GM13977 (cell line): ENCODE data around the gene CST8.

ENCODE experiments used
- DNase-seq: peaks from one replicate; pipeline ENCODE4 v3.0.0; 2012; ENCODE audit warnings: low spot score
- in situ Hi-C: fragments of 300-500 bp; cut with MboI; formaldehyde crosslinking; loops from one replicate; pipeline ENCODE4 v1.12.0; 2022; ENCODE audit warnings: low sequenced_read_pairs, low pct_unique_long_range_greater_than_20kb, mixed read lengths, inconsistent platforms; ENCODE audit not compliant: unreplicated experiment
- TF ChIP-seq, protein P1 (sequence below): IDR thresholded peaks from 2 replicates; pipeline ENCODE4 v1.5.1; 2012; ENCODE audit warnings: mild to moderate bottlenecking, control low read depth; ENCODE audit not compliant: insufficient read depth; ENCODE audit errors: extremely low read depth, missing control alignments

The CST8 gene

GRCh38 chr20:23448167-23448566 is 42.8 kb upstream of the CST8 start:
- in situ Hi-C loops, result loop anchor here (10.0 kb wide), 1 partner anchor 157 kb away; the partner anchor contains the start of gene CST9
- DNase-seq, result no peak
- TF ChIP-seq, protein P1, sequence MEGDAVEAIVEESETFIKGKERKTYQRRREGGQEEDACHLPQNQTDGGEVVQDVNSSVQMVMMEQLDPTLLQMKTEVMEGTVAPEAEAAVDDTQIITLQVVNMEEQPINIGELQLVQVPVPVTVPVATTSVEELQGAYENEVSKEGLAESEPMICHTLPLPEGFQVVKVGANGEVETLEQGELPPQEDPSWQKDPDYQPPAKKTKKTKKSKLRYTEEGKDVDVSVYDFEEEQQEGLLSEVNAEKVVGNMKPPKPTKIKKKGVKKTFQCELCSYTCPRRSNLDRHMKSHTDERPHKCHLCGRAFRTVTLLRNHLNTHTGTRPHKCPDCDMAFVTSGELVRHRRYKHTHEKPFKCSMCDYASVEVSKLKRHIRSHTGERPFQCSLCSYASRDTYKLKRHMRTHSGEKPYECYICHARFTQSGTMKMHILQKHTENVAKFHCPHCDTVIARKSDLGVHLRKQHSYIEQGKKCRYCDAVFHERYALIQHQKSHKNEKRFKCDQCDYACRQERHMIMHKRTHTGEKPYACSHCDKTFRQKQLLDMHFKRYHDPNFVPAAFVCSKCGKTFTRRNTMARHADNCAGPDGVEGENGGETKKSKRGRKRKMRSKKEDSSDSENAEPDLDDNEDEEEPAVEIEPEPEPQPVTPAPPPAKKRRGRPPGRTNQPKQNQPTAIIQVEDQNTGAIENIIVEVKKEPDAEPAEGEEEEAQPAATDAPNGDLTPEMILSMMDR, result no peak

GRCh38 chr20:23449421-23449820 is 41.5 kb upstream of the CST8 start:
- DNase-seq, result no peak
- TF ChIP-seq, protein P1, result no peak
- in situ Hi-C loops, result loop anchor here (10.0 kb wide), 1 partner anchor 155 kb away; the partner anchor contains the start of gene CST9

GRCh38 chr20:23450877-23451276 is 40.0 kb upstream of the CST8 start:
- in situ Hi-C loops, result no loop called here
- TF ChIP-seq, protein P1, result no peak
- DNase-seq, result no peak

DNA sequence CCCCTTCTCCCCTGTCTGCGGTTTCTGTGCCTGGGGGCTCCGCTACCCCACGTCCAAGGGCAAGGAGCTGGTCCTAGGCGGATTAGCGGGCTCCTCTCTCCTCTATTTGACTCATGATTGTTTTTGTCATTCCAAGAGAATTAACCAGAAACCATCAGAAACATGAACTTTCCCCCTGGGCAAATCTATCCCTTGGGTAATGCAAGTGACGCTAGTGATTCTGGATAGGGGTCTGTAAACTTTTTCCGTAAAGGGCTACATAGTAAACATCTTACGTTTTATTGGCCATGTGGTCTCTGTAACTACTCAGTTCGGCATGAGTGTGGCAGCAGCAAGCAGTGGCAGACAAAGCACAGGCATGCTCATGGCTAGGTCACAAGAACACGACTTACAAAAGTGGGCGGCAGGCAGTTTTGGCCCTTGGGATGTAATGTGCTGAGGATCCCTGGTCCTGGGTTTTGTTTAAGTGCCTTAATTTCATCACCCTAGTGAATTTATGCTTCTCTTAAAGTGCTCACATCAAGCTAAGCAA is 38.9 kb upstream of the CST8 start:
- in situ Hi-C loops, result no loop called here
- no peak for DNase-seq
- TF ChIP-seq, protein P1, result no peak

- no peak for DNase-seq
- in situ Hi-C loops, result no loop called here
- TF ChIP-seq, protein P1, result no peak
Measured at GRCh38 chr20:23452776-23453175, 38.1 kb upstream of the CST8 start, which contains the start of gene CST11. Gene CST11, minus strand, starts transcription at chr20:23452876. Its CDS starts 65 bp downstream, at chr20:23452811.

GRCh38 chr20:23453549-23454543 is 37.1 kb upstream of the CST8 start:
- TF ChIP-seq, protein P1, result no peak
- in situ Hi-C loops, result no loop called here
- DNase-seq, result no peak
